Ascending aorta (tissue), 2 donors: ENCODE measurements around the gene CCT8. TPM values are rescaled to one million over a fixed set of nuclear protein-coding genes. Genes with fewer than 3 reads are reported as not detected.

ENCODE experiments used
- DNase-seq, 2 donors: peaks; one replicate each; pipeline ENCODE4 v3.0.0-alpha.2; 2019; ENCODE audit warnings: low spot score in 2 of 2
- H3K27ac ChIP-seq, 2 donors: fragments of 200-600 bp; sonication (generic); one replicate each; pipeline ENCODE4 v1.5.1; 2016 to 2017; ENCODE audit warnings: mild to moderate bottlenecking in 1 of 2
- H3K27me3 ChIP-seq: fragments of 200-600 bp; sonication (generic); one replicate; pipeline ENCODE4 v1.5.1; 2017
- H3K36me3 ChIP-seq, 2 donors: fragments of 200-600 bp; sonication (generic); one replicate each; pipeline ENCODE4 v1.5.1; 2016
- H3K4me1 ChIP-seq, 2 donors: fragments of 200-600 bp; sonication (generic); one replicate each; pipeline ENCODE4 v1.5.1; 2016 to 2017; ENCODE audit warnings: mild to moderate bottlenecking in 1 of 2
- H3K4me3 ChIP-seq, 2 donors: fragments of 200-600 bp; sonication (generic); one replicate each; pipeline ENCODE4 v1.5.1; 2016 to 2017; ENCODE audit warnings: mild to moderate bottlenecking in 1 of 2
- H3K9me3 ChIP-seq, 2 donors: fragments of 200-600 bp; sonication (generic); one replicate each; pipeline ENCODE4 v1.5.1; 2016
- CTCF ChIP-seq, 3 experiments: fragments of 200-600 bp in 2 of 3; fragments of 450-650 bp in 1 of 3; sonication (generic) in 2 of 3; IDR thresholded peaks; one replicate each; pipeline ENCODE4 v1.5.1; 2016 to 2019; ENCODE audit warnings: antibody characterized with exemption in 3 of 3, mild to moderate bottlenecking in 1 of 3, moderate library complexity in 1 of 3
- intact Hi-C: fragments of 100-400 bp; cut with DNase I; formaldehyde crosslinking; loops from one replicate; pipeline ENCODE4 v1.15.1; 2023
- total RNA-seq: library from RNA; depleted of rRNA; stranded (reverse); fragments of >200 nt; gene quantifications from one replicate; pipeline ENCODE4 v1.1.0, GENCODE V29; 2016

CCT8 gene
- total RNA-seq, 1 donor from 2014 or later, result 36.7 TPM

- Histone ChIP-seq H3K27me3 (no peaks in the 10 kb centered on the region), H3K27ac (no peak overlapping the region), H3K4me3 (no peak overlapping the region), H3K36me3 (peaks cover 5 to 12% of the 10 kb centered on the region in 2 donors), H3K4me1 (peaks cover 0 to 6% of the 10 kb centered on the region in 2 donors), H3K9me3 (no peaks in the 10 kb centered on the region)
- TF ChIP-seq CTCF (IDR thresholded peaks at IDR 0.05), result no peak
- intact Hi-C loops, result loop anchor here (10.0 kb wide), 1 partner anchor 286 kb away; the partner anchor contains the start of gene BACH1
- no peak for DNase-seq
Measured at GRCh38 chr21:29008367-29008766, 65.1 kb downstream of the CCT8 start.

GRCh38 chr21:29007810-29008209 is 65.6 kb downstream of the CCT8 start:
- Histone ChIP-seq H3K4me1 (peaks cover 0 to 6% of the 10 kb centered on the region in 2 donors), H3K27ac (no peak overlapping the region), H3K4me3 (no peak overlapping the region), H3K9me3 (no peaks in the 10 kb centered on the region), H3K36me3 (peaks cover 5 to 12% of the 10 kb centered on the region in 2 donors), H3K27me3 (no peaks in the 10 kb centered on the region)
- no peak for DNase-seq
- intact Hi-C loops, result loop anchor here (10.0 kb wide), 1 partner anchor 287 kb away; the partner anchor contains the start of gene BACH1
- TF ChIP-seq CTCF (IDR thresholded peaks at IDR 0.05), result no peak

- no peak overlapping the region for H3K27ac ChIP-seq
- no peaks in the 10 kb centered on the region for H3K9me3 ChIP-seq
- no peak for TF ChIP-seq CTCF (IDR thresholded peaks at IDR 0.05)
- peaks cover 0 to 6% of the 10 kb centered on the region in 2 donors for H3K4me1 ChIP-seq
- DNase-seq, result no peak
- no peak overlapping the region for H3K4me3 ChIP-seq
- no peaks in the 10 kb centered on the region for H3K27me3 ChIP-seq
- peaks cover 5 to 12% of the 10 kb centered on the region in 2 donors for H3K36me3 ChIP-seq
- intact Hi-C loops, result loop anchor here (10.0 kb wide), 1 partner anchor 288 kb away; the partner anchor contains the start of gene BACH1
Measured at GRCh38 chr21:29007135-29007534, 66.3 kb downstream of the CCT8 start.

Other genes with a start within 250 kb of the CCT8 start
- 5.6 TPM for gene LTN1, start 80.8 kb downstream of the CCT8 start, total RNA-seq
- 1.7 TPM for gene RWDD2B, start 54.3 kb downstream of the CCT8 start, total RNA-seq
- gene USP16, start 49.0 kb downstream of the CCT8 start, total RNA-seq, result 7.2 TPM
- 6.9 TPM for gene MAP3K7CL, start 57.0 kb upstream of the CCT8 start, total RNA-seq
- 12.7 TPM for gene BACH1, start 225.3 kb upstream of the CCT8 start, total RNA-seq